ENCODE measurements around the gene CTIF.
"Not testable (repeated sequence)": the region's sequence is repeated elsewhere in the genome, so short reads cannot be mapped to it uniquely, and the experiment has no call there.

GRCh38 chr18:48654591-48654990 is 115.8 kb downstream of the CTIF start:
- not testable (repeated sequence) for TF ChIP-seq CTCF (IDR thresholded peaks at IDR 0.05; ENCODE audit: low read length); EZH2phosphoT487 (IDR thresholded peaks at IDR 0.05; ENCODE audit: low read length); EZH2 (optimal IDR thresholded peaks at IDR 0.05; ENCODE audit: low read depth, low read length)

Measured in MM.1S (cell line).